Stimulated activated CD8-positive, alpha-beta memory T cell treated with anti-CD3 and anti-CD28 coated beads, Interleukin-12 subunit alpha, Interleukin-12 subunit beta, amount 100 ng/mL, for 1 hour (primary cell): ENCODE data around the gene TMEM40.
"Not testable (repeated sequence)": the region's sequence is repeated elsewhere in the genome, so short reads cannot be mapped to it uniquely, and the experiment has no call there.

Source experiments
- DNase-seq: peaks from one replicate; pipeline ENCODE4 v3.0.0-alpha.2; 2020; ENCODE audit warnings: low read depth

The TMEM40 gene

DNA sequence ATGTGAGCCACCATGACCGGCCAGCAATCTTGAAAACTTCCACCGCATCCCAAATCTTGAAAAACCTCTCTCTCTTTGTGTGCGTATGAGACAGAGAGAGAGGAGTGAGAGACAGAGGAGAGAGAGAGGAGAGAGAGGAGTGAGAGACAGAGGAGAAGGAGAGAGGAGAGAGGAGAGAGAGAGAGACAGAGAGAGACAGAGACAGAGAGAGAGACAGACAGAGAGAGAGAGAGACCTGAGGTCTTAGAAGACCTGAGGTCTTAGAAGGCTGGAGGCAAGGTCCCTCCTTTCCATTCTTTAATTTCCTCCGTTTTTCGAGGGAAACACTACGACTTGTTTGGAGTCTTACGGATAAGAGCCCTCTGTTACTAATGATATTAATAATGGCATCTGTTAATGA, 39.5 kb downstream of the TMEM40 start:
- no peak for DNase-seq

GRCh38 chr3:12716605-12717151, 42.4 kb downstream of the TMEM40 start:
- DNase-seq: no peak

- DNase-seq: no peak
Observed at GRCh38 chr3:12714278-12714677, 44.8 kb downstream of the TMEM40 start.

DNA sequence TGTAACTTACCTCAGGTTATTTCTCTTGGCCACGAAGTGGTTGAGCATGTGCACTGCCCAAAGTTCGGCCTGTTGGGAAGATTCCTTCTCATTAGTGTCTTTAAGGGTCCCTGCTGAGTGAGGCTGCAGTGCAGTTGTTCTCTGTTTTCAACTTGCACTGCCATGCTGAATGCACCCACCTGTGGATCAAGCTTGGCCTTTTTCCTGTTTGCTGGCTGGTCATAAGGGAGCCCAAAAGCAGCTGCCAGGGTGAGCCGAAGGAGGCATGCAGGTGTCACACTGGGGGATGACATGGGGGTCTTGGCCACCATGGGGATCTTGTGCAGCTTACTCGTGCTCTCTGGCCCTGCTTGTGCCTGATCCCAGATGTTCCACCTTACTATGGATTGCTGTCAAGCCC, 49.0 kb downstream of the TMEM40 start:
- no peak for DNase-seq

DNA sequence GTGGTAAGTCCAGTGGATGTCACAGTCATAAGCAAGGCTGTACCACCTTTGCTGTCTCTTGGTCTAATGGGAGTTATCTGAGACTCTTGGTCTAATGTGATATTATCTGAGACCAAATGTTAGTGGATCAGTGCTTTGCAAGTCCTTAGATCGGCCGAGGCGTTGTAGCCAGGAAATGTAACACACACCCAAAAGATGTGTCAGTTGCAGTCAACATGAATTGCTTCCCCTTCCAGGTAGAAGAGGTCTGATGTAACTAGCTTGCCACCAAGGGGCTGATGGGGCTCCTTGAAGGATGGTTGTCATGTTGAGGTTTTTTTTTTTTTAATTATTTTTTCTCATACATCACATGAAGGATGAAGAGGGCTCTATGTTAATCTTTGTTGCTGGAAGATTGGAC, 49.7 kb downstream of the TMEM40 start:
- no peak for DNase-seq

DNA sequence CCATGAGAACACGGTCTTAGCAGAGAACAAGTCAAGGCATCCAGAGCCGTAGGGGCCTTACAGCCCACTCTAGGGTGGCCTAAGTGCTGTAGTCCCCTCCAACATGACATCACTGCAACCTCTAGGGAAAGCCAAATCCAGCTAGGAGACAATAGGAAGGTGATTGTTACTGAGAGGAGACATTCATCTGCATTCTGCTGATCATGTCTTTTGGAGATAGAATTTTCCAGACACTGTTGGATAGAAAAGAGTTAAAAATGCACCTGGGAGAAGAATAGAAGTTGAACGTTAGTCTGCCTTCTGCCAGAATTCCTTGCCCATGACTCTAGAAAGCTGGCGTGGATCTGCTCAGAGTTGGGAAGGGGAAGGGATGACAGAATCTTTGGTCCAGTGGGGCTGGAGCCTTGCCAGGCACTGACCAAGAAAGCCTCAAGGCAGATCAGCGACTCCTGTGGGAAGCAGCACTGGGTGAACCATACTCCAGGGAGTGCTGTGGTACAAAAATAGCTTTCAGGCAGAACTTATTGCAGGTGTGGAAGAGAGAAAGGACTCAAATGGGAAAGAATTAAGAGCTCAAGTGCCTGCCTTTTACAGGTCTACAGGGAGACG, 50.4 kb downstream of the TMEM40 start:
- no peak for DNase-seq

DNA sequence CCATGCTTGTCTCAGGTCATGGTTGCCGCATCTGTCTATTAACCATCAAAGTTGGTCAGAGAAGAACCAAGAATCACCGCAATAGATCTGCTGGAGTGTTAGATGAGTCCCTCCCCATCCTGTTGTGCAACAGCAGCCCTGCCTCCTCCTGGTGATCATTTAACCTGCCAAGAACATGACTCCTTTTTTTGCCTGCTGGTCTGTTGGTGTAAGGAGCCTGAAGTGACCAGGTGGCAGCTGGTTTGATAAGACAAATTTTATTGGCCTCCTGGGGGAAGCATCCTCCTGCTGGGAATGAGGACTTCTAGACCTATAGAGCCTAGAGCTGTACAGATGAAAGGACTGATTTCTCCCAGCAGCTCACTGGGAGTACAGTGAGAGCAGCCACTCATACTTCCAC, 51.6 kb downstream of the TMEM40 start:
- DNase-seq: no peak

DNA sequence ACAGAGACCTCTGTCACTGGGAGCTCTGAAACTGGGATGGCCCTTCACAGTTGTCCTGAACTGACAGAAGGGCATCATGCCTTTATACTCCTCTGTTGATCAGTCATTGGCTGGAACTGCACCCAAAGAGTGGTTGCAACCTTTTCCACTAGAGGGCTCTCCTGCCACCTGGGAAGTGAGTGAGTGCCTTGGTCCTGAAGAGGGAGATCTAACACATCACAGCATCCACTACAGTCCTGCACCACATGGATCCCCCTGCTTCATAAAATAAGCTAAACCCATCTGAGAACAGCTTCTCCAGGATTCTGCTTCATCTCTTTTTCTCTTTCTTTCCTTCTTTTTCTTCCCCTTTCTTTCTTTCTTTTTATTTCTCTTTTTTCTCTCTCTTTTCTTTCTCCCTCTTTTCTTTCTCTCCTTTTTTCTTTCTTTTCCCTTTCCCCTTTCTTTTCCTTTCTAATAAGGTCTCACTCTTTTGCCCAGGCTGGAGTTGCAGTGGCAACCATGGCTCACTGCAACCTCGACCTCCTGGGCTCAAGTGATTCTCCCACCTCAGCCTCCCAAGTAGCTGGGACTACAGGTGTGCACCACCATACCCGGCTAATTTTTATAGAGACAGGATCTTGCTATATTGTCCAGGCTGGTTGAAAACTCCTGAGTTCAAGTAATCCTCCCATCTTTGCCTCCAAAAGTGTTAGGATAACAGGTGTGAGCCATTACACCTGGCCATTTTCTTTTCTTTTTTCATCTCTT, 52.4 kb downstream of the TMEM40 start:
- peak; percentile 22 for DNase-seq

DNA sequence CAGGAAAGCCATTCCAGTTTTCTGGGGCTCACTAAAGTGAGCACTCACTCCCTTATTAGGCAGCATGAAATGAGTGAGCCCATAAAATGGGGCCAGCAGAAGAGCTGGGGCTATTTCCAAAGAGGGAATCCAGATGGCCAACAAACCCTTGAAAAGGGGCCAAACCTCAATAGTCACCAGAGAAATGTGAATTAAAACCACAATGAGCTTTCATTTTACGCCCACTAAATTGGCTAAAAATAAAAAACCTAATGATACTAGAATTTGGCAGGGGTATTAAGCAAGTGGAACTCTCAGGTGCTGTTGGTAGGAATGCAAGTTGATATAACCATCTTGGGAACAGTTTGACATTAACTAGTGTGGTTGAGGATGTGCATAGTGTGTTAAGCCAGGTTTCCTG, 53.1 kb downstream of the TMEM40 start:
- no peak for DNase-seq

GRCh38 chr3:12705374-12705926, 53.6 kb downstream of the TMEM40 start:
- DNase-seq: no peak

GRCh38 chr3:12702501-12702900, 56.6 kb downstream of the TMEM40 start:
- DNase-seq: no peak

DNA sequence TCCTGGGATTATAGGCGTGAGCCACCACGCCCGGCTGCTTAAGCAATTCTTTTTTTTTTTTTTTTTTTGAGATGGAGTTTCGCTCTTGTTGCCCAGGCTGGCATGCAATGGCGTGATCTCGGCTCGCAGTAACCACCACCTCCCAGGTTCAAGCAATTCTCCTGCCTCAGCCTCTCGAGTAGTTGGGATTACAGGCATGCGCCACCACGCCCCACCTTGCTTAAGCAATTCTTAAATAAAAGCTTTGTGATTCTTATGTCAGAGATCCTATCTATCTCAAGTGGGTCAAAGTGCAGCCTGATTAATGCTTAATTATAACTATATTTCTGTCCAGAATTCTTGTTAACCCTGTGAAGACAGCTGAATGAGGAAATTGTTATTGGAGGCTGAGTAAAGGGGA, 57.5 kb downstream of the TMEM40 start:
- not testable (repeated sequence) for DNase-seq

- no peak for DNase-seq
Observed at GRCh38 chr3:12700800-12701199, 58.3 kb downstream of the TMEM40 start.

- DNase-seq: no peak
Observed at GRCh38 chr3:12695916-12696315, 63.1 kb downstream of the TMEM40 start.

- DNase-seq: no peak
Observed at GRCh38 chr3:12695112-12695511, 63.9 kb downstream of the TMEM40 start.

- DNase-seq: no peak
Observed at GRCh38 chr3:12692444-12692843, 66.6 kb downstream of the TMEM40 start.

DNA sequence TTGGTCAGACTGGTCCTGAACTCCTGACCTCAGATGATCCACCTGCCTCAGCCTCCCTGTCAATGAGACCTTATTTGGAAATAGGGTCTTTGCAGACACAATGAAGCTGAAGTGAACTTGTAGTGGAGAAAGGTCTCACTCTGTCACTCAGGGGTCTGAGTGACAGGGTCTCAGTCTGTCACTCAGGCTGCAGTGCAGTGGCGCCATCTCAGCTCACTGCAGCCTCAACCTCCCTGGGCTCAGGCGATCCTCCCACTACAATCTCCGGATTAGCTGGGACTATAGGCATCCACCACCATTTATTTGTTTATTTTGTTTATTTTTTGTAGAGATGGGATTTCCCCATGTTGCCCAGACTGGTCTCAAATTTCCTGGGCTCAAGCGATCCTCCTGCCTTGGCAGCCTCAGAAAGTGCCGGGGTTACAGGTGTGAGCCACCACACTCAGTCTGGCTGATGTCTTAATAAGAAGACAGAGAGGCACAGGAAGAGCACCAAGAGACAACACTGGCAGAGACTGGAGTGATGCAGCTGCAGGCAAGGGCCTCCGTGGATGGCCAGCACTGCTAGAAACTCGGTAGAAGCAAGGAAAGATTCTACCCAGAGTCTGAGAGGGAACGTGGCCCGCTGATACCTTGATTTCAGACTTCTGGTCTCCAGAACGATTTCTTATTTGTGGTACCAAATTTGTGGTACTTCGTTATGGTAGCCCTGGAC, 68.9 kb downstream of the TMEM40 start:
- DNase-seq: no peak

DNA sequence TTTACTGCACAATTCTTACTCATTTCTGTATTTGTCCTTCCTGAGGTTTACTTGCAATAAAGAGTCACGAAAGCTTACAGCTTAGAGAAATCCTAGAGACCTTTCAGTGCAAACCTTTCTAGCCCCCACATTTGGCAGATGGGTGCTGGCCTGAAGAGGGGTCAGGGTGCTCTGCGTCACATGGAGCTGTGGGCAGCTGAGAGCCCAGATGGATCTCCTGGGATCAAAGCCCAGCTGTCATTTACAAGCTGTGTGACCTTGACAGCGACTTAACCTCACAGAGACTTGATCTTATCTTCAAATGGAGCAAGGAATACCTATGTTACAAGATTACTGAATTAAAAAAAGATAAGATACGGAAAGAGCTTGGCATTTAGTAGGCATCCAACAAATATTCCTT, 71.1 kb downstream of the TMEM40 start:
- DNase-seq: no peak

GRCh38 chr3:12686096-12686495, 73.0 kb downstream of the TMEM40 start:
- DNase-seq: no peak
